IMR-90 (cell line): ENCODE data around the gene TMEM219. TPM values are rescaled to one million over a fixed set of nuclear protein-coding genes. Genes with fewer than 3 reads are reported as not detected.
"Not testable (repeated sequence)": the region's sequence is repeated elsewhere in the genome, so short reads cannot be mapped to it uniquely, and the experiment has no call there.

Experiments
- ATAC-seq: fragments of 200-7000 bp; cut with Tn5 transposase; 2 replicates; pipeline ENCODE4 v1.9.1; 2020; ENCODE audit warnings: low read depth, mild to moderate bottlenecking, moderate library complexity
- BruUV-seq: library from RNA; stranded (reverse); fragments of 400-500 nt; replicated peaks from 2 replicates; lab custom pipeline; 2021; lab: Mats Ljungman, UMichigan
- CTCF ChIA-PET: fragments of 300-600 bp; formaldehyde crosslinking; extraction: SDS; loops from one replicate; lab custom pipeline; 2021; ENCODE audit warnings: antibody characterized with exemption; lab: Yijun Ruan, JAX
- POLR2A ChIA-PET: fragments of 300-600 bp; sonication (Branson Sonifier 250); formaldehyde crosslinking; loops from one replicate; lab custom pipeline; 2022; ENCODE audit warnings: antibody characterized with exemption; ENCODE audit not compliant: unreplicated experiment; lab: Charles Lee
- DNase-seq: peaks from one replicate; pipeline ENCODE4 v3.0.0; 2013
- H2AFZ ChIP-seq: replicated peaks from 2 replicates; pipeline ENCODE3; 2013; ENCODE audit warnings: low read length, mild to moderate bottlenecking; ENCODE audit not compliant: poor library complexity
- H2AK5ac ChIP-seq: 2 replicates; pipeline ENCODE4 v1.6.1; 2013; ENCODE audit warnings: low read depth, low read length, inconsistent platforms
- H2AK9ac ChIP-seq: replicated peaks from 2 replicates; pipeline ENCODE3; 2013; ENCODE audit warnings: mild to moderate bottlenecking, low read depth, low read length, moderate library complexity; ENCODE audit not compliant: poor library complexity
- H2BK120ac ChIP-seq: 2 replicates; pipeline ENCODE4 v1.6.1; 2013; ENCODE audit warnings: low read depth, low read length, inconsistent platforms
- H2BK15ac ChIP-seq: 3 replicates; pipeline ENCODE4 v1.6.1; 2013; ENCODE audit warnings: low read depth, low read length, inconsistent platforms
- H2BK20ac ChIP-seq: 2 replicates; pipeline ENCODE4 v1.6.1; 2013; ENCODE audit warnings: low read depth, mild to moderate bottlenecking, inconsistent platforms, low read length, moderate library complexity
- H2BK5ac ChIP-seq: 2 replicates; pipeline ENCODE4 v1.6.1; 2013; ENCODE audit warnings: mild to moderate bottlenecking, low read depth, low read length, inconsistent platforms; ENCODE audit not compliant: poor library complexity, severe bottlenecking
- H3K14ac ChIP-seq: replicated peaks from 2 replicates; pipeline ENCODE4 v1.6.1; 2013; ENCODE audit warnings: low read depth, low read length, inconsistent platforms
- H3K18ac ChIP-seq: 2 replicates; pipeline ENCODE4 v1.6.1; 2013; ENCODE audit warnings: low read depth, low read length, control low read depth
- H3K23ac ChIP-seq: 2 replicates; pipeline ENCODE4 v1.6.1; 2013; ENCODE audit warnings: low read depth, low read length, inconsistent platforms
- H3K27ac ChIP-seq: 2 replicates; pipeline ENCODE4 v1.5.1; 2013; ENCODE audit warnings: mild to moderate bottlenecking, control low read depth, low read length; ENCODE audit not compliant: insufficient read depth
- H3K27me3 ChIP-seq: 2 replicates; pipeline ENCODE4 v1.6.1; 2013; ENCODE audit warnings: low read length; ENCODE audit not compliant: control insufficient read depth, insufficient read depth
- H3K36me3 ChIP-seq: 2 replicates; pipeline ENCODE4 v1.6.1; 2013; ENCODE audit warnings: low read length, mixed read lengths; ENCODE audit not compliant: control insufficient read depth, insufficient read depth
- H3K4ac ChIP-seq: 2 replicates; pipeline ENCODE4 v1.6.1; 2013; ENCODE audit warnings: low read depth, low read length, inconsistent platforms
- H3K4me1 ChIP-seq: 2 replicates; pipeline ENCODE4 v1.6.1; 2013; ENCODE audit warnings: low read length, mixed read lengths; ENCODE audit not compliant: control insufficient read depth, insufficient read depth
- H3K4me2 ChIP-seq: 2 replicates; pipeline ENCODE4 v1.6.1; 2013; ENCODE audit warnings: low read depth, mild to moderate bottlenecking, control low read depth, low read length, moderate library complexity
- H3K4me3 ChIP-seq: 2 replicates; pipeline ENCODE4 v1.5.1; 2013; ENCODE audit warnings: low read depth, mild to moderate bottlenecking, control low read depth, low read length, moderate library complexity; ENCODE audit not compliant: insufficient read depth
- H3K56ac ChIP-seq: 2 replicates; pipeline ENCODE4 v1.6.1; 2013; ENCODE audit warnings: low read length, inconsistent platforms; ENCODE audit not compliant: insufficient read depth; ENCODE audit errors: extremely low read depth
- H3K79me1 ChIP-seq, 2 experiments: 2 replicates each; pipeline ENCODE4 v1.6.1; 2013; ENCODE audit warnings: low read length in 2 of 2, inconsistent platforms in 1 of 2, low read depth in 1 of 2
- H3K9ac ChIP-seq: 2 replicates; pipeline ENCODE4 v1.6.1; 2013; ENCODE audit warnings: low read depth, low read length, control low read depth
- H3K9me1 ChIP-seq: 2 replicates; pipeline ENCODE4 v1.6.1; 2013; ENCODE audit warnings: low read length, inconsistent platforms; ENCODE audit not compliant: insufficient read depth
- H3K9me3 ChIP-seq: 2 replicates; pipeline ENCODE4 v1.6.1; 2013; ENCODE audit warnings: low read length; ENCODE audit not compliant: control insufficient read depth, insufficient read depth
- H4K20me1 ChIP-seq: 2 replicates; pipeline ENCODE4 v1.6.1; 2013; ENCODE audit warnings: low read length, inconsistent platforms; ENCODE audit not compliant: insufficient read depth
- H4K5ac ChIP-seq: 2 replicates; pipeline ENCODE4 v1.6.1; 2013; ENCODE audit warnings: mild to moderate bottlenecking, low read depth, low read length, control low read depth
- H4K8ac ChIP-seq, 2 experiments: 2 replicates each; pipeline ENCODE4 v1.6.1; 2013; ENCODE audit warnings: low read depth in 2 of 2, low read length in 2 of 2, control low read depth in 1 of 2, inconsistent platforms in 1 of 2
- H4K91ac ChIP-seq: 2 replicates; pipeline ENCODE4 v1.6.1; 2013; ENCODE audit warnings: low read depth, low read length, inconsistent platforms; ENCODE audit not compliant: insufficient read depth
- BHLHE40 ChIP-seq: fragments of 150-350 bp; IDR thresholded peaks from 2 replicates; pipeline ENCODE4 v1.6.1; 2016; ENCODE audit warnings: mild to moderate bottlenecking, low read depth, low read length
- FOS ChIP-seq: fragments of 150-350 bp; IDR thresholded peaks from 2 replicates; pipeline ENCODE4 v1.6.1; 2016; ENCODE audit warnings: low read depth, low read length
- MXI1 ChIP-seq: IDR thresholded peaks from 2 replicates; pipeline ENCODE4 v1.6.1; 2012; ENCODE audit warnings: low read depth, mild to moderate bottlenecking, low read length, moderate library complexity, borderline replicate concordance
- WGBS, 2 experiments: methylation state at CpG; one replicate each; pipeline versions ENCODE4 v1.1.5 to v1.1.7; 2013; ENCODE audit warnings: missing lambda C conversion rate in 2 of 2; ENCODE audit not compliant: insufficient read length in 1 of 2; ENCODE audit errors: extremely low coverage in 2 of 2; 5-methylcytosine and 5-hydroxymethylcytosine counted together
- dilution Hi-C: fragments of 300-500 bp; cut with HindIII; formaldehyde crosslinking; loops from one replicate; pipeline ENCODE4 v1.14.3; 2018; ENCODE audit warnings: low sequenced_read_pairs; ENCODE audit not compliant: unreplicated experiment
- in situ Hi-C: fragments of 300-500 bp; cut with MboI; formaldehyde crosslinking; loops from 3 replicates; pipeline ENCODE4 v1.14.3; 2019; ENCODE audit warnings: low sequenced_read_pairs, inconsistent platforms, mixed read lengths
- intact Hi-C: fragments of 100-400 bp; cut with micrococcal nuclease; formaldehyde crosslinking; loops from 2 replicates; pipeline ENCODE4 v1.10.0; 2022
- polyA plus RNA-seq, 3 experiments: library from polyadenylated mRNA; depleted of rRNA; stranded (reverse); fragments of >200 nt; gene quantifications; 2 replicates each; pipeline ENCODE4 v1.2.3, GENCODE V29; 2012; ENCODE audit warnings: low replicate concordance in 1 of 3
- total RNA-seq: library from RNA; depleted of rRNA; stranded (reverse); fragments of >200 nt; gene quantifications from 2 replicates; pipeline ENCODE4 v1.2.3, GENCODE V29; 2012
- TF ChIP-seq, protein P1 (sequence below): conservative IDR thresholded peaks from 2 replicates; pipeline ENCODE4 v1.5.1; 2012; ENCODE audit warnings: mild to moderate bottlenecking, low read depth, low read length, improper control_type of control experiment

Gene TMEM219
- total and polyA plus RNA-seq, 2 of the 4 experiments (the other 2 are of a cell fraction), result 47.0 to 95.3 TPM

DNA sequence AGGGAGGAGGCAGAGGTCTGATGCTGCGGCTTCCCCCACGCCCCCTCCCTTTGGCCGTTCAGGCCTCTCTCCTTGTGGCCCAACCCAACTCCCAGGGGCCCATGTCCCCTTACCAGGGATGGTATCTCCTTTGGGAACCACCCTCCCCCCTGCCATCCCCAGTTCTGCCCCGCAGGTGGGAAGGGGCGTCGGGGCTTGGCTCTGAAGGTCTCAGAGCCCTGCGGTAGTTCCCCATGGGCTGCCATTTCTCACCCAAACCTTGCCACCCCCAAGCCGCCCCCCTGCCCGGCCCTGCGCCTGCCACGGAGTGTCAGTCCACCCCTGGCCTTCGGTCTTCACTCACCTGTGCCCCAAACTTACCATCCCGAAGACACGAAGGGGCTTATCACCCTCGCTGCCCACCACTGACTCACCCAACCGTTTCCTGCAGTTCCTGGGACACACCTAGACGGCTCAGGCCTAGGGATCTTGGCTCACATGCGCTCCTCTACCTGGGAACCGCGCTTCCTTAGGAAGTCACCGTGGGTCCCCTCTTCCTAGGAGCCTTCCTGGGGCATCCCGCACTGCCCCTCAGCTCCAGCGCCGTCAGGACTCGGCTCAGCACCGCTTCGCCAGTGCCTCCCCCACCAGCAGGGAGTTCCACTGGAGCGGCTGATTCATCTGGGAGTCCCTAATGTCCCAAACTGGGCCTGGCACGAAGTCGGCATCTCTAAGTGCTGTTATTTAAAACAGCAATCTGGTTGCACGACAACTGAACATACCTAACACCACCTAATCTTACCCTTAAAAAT, 50.0 kb downstream of the TMEM219 start:
- H3K4me1 ChIP-seq, result no peaks in the 10 kb centered on the region; the same call in 1 of the 2 replicates
- H2BK5ac ChIP-seq, result no peak overlapping the region
- no peak overlapping the region for H3K23ac ChIP-seq
- no peaks in the 10 kb centered on the region for H3K36me3 ChIP-seq
- H2BK20ac ChIP-seq, result no peak overlapping the region
- no peak overlapping the region for H3K4me3 ChIP-seq
- CTCF ChIA-PET, result no interaction called here
- H3K4me2 ChIP-seq, result no peak overlapping the region
- H4K91ac ChIP-seq, result no peak overlapping the region
- peak overlapping the region; percentile 78 for H2AK9ac ChIP-seq
- intact Hi-C loops, result no loop called here
- peaks cover 27% of the 10 kb centered on the region for H3K27me3 ChIP-seq
- H4K8ac ChIP-seq, result no peak overlapping the region
- no peaks in the 10 kb centered on the region; the same call in 1 of the 2 replicates for H4K20me1 ChIP-seq
- ATAC-seq, result no peak
- H3K4ac ChIP-seq, result no peak overlapping the region
- no peak overlapping the region for H3K56ac ChIP-seq
- no peak for DNase-seq
- H3K14ac ChIP-seq, result no peak overlapping the region
- H2AK5ac ChIP-seq, result no peak overlapping the region
- no TSS peak for BruUV-seq
- peak overlapping the region; percentile 51 for H2AFZ ChIP-seq
- no peak overlapping the region for H2BK120ac ChIP-seq
- no peaks in the 10 kb centered on the region for H3K9me3 ChIP-seq
- WGBS, 2 experiments, result 10% methylated on average over 14 of the region's 31 CpGs; no CpG with 5 or more reads in 1 of the 2 experiments
- dilution Hi-C loops, result no loop called here
- POLR2A ChIA-PET, result no interaction called here
- H3K9ac ChIP-seq, result no peak overlapping the region
- in situ Hi-C loops, result no loop called here
- TF ChIP-seq, protein P1, sequence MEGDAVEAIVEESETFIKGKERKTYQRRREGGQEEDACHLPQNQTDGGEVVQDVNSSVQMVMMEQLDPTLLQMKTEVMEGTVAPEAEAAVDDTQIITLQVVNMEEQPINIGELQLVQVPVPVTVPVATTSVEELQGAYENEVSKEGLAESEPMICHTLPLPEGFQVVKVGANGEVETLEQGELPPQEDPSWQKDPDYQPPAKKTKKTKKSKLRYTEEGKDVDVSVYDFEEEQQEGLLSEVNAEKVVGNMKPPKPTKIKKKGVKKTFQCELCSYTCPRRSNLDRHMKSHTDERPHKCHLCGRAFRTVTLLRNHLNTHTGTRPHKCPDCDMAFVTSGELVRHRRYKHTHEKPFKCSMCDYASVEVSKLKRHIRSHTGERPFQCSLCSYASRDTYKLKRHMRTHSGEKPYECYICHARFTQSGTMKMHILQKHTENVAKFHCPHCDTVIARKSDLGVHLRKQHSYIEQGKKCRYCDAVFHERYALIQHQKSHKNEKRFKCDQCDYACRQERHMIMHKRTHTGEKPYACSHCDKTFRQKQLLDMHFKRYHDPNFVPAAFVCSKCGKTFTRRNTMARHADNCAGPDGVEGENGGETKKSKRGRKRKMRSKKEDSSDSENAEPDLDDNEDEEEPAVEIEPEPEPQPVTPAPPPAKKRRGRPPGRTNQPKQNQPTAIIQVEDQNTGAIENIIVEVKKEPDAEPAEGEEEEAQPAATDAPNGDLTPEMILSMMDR, result no peak
- TF ChIP-seq MXI1, result no peak
- no peak for TF ChIP-seq BHLHE40
- TF ChIP-seq FOS, result no peak
- no peaks in the 10 kb centered on the region for H3K9me1 ChIP-seq
- H3K27ac ChIP-seq, result no peak overlapping the region
- H3K79me1 ChIP-seq, result no peaks in the 10 kb centered on the region
- H3K18ac ChIP-seq, result no peak overlapping the region
- no peak overlapping the region for H4K5ac ChIP-seq
- H2BK15ac ChIP-seq, result no peak overlapping the region

DNA sequence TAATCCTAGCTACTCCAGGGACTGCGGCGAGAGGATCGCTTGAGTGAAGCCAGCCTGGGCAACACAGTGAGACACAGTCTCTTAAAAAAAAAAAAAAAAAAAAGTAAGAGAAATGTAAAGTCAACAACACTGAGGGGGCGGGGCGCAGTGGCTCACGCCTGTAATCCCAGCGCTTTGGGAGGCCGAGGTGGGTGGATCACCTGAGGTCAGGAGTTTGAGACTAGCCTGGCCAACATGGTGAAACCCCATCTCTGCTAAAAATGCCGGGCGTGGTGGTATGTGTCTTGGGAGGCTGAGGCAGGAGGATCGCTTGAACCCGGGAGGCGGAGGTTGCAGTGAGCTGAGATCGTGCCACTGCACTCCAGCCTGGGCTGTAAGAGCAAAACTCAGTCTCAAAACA, 50.7 kb downstream of the TMEM219 start:
- H3K36me3 ChIP-seq, H3K18ac ChIP-seq, H3K9me1 ChIP-seq, BruUV-seq, H2BK120ac ChIP-seq, H2BK15ac ChIP-seq, H2AFZ ChIP-seq, CTCF ChIA-PET, ATAC-seq, H2AK5ac ChIP-seq, H3K56ac ChIP-seq, H4K8ac ChIP-seq, H3K4me1 ChIP-seq, H2BK5ac ChIP-seq, dilution Hi-C loops, H3K23ac ChIP-seq, H4K5ac ChIP-seq, H3K27ac ChIP-seq, H4K20me1 ChIP-seq, H2AK9ac ChIP-seq, H3K4ac ChIP-seq, H3K4me2 ChIP-seq, in situ Hi-C loops, H3K4me3 ChIP-seq, DNase-seq, H2BK20ac ChIP-seq, H3K14ac ChIP-seq, POLR2A ChIA-PET, H3K79me1 ChIP-seq, H3K9me3 ChIP-seq, H3K9ac ChIP-seq, H4K91ac ChIP-seq, intact Hi-C loops: not testable (repeated sequence)
- H3K27me3 ChIP-seq, result peaks cover 27% of the 10 kb centered on the region
- no CpG with 5 or more reads among the region's 14 CpGs for WGBS, 2 experiments
